ENCODE data around the gene ITGB3. TPM values are rescaled to one million over a fixed set of nuclear protein-coding genes. Genes with fewer than 3 reads are reported as not detected.

The ITGB3 gene
- total and polyA plus RNA-seq, 8 donors, result 0.09 to 2.3 (median 0.71) TPM

GRCh38 chr17:47225911-47226688 lies 27.5 kb upstream of the ITGB3 start:
- Histone ChIP-seq H3K27me3 (no peaks in the 10 kb centered on the region), H3K36me3 (no peaks in the 10 kb centered on the region), H3K27ac (peak overlapping the region in 2 of 4 donors; percentile 33 to 59), H3K4me3 (no peak overlapping the region), H3K9me3 (no peaks in the 10 kb centered on the region), H3K4me1 (peaks cover 0 to 22% (median 8%) of the 10 kb centered on the region in 3 donors)
- no peak for ATAC-seq
- intact Hi-C loops (cut with DNase I), result loop anchor here in 1 of 3 donors (5.0 kb wide), 1 partner anchor 86 kb away; no protein-coding TSS in a partner anchor
- FAIRE-seq, result no peak
- WGBS, 2 donors, result 87 to 90% methylated on average over 2 of the region's 2 CpGs
- TF ChIP-seq, protein P1, sequence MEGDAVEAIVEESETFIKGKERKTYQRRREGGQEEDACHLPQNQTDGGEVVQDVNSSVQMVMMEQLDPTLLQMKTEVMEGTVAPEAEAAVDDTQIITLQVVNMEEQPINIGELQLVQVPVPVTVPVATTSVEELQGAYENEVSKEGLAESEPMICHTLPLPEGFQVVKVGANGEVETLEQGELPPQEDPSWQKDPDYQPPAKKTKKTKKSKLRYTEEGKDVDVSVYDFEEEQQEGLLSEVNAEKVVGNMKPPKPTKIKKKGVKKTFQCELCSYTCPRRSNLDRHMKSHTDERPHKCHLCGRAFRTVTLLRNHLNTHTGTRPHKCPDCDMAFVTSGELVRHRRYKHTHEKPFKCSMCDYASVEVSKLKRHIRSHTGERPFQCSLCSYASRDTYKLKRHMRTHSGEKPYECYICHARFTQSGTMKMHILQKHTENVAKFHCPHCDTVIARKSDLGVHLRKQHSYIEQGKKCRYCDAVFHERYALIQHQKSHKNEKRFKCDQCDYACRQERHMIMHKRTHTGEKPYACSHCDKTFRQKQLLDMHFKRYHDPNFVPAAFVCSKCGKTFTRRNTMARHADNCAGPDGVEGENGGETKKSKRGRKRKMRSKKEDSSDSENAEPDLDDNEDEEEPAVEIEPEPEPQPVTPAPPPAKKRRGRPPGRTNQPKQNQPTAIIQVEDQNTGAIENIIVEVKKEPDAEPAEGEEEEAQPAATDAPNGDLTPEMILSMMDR (IDR thresholded peaks at IDR 0.05), result no peak
- no peak for DNase-seq

DNA sequence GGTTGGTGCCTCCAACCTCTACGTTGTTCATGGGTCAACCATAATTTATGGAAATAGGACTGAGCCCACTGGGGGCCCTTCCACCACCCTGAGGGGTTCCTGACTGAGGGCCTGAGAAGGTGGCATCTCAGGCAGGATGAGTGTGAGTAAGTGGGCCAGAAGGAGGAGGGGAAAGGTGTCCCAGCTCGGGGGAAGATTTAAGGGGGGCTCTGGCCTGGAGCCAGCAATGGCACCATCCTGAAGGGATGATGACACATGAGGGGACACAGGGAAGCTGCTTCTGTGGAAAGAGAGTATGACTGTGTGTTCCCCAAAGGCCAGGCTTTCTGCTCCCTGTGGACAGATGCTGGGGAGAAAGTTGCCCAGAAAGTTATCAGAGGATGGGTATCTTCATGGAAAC lies 25.8 kb upstream of the ITGB3 start:
- Histone ChIP-seq H3K9me3 (no peaks in the 10 kb centered on the region), H3K27me3 (no peaks in the 10 kb centered on the region), H3K4me1 (peaks cover 0 to 22% (median 8%) of the 10 kb centered on the region in 3 donors), H3K36me3 (no peaks in the 10 kb centered on the region), H3K4me3 (no peak overlapping the region), H3K27ac (no peak overlapping the region)
- FAIRE-seq, result no peak
- ATAC-seq, result no peak
- no peak for DNase-seq
- 45 to 63% methylated on average over 2 of the region's 2 CpGs for WGBS, 2 donors
- TF ChIP-seq, protein P1 (IDR thresholded peaks at IDR 0.05), result no peak
- intact Hi-C loops (cut with DNase I), result loop anchor here in 1 of 3 donors (5.0 kb wide), 1 partner anchor 84 kb away; no protein-coding TSS in a partner anchor

DNA sequence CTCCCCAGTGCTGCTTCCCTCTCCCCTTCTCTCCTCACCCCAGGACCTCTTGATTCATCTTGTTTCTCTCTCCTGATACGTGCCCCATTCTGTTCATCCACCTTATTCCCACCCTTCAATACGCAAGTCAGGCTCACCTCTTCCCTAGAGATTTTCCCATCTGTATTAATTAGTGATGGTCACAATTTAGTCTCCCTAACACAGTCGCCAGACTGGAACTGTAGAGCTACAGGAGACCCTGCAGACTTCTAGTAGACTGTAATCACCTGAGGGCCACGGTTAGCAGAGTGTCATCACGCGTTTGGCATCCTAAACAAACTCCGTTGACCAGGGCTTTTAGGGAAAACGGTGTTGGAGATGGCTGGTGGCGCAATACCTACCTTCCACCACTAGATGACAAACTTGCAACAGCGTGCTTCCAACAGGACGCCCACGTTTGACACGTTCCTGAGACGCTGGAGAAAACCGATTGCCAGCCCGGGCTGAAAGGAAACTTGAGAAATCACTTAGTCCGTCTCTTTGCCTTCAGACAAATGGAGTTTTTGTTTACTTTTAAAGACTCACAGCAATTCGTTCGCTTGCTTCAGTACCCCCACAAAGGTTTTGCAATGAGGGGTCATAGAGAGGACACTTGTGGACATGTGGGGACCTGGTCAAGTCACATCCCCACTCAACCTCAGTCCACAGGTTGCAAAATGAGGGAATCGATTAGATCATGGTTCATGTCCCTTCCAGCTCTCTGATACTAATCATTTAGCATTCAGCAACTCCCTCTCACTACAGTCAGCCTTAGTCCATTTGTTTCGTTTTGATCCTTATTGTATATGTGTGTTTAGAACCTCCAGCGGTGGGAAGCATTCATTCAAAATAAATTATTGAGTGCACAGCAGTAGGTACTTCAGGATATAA lies 23.8 kb upstream of the ITGB3 start:
- Histone ChIP-seq H3K27me3 (no peaks in the 10 kb centered on the region), H3K9me3 (no peaks in the 10 kb centered on the region), H3K36me3 (no peaks in the 10 kb centered on the region), H3K4me1 (peaks cover 0 to 19% (median 8%) of the 10 kb centered on the region in 3 donors), H3K27ac (no peak overlapping the region), H3K4me3 (peak overlapping the region in 1 of 4 donors; percentile 33)
- DNase-seq (peak; percentile 68 to 84 (median 74)), FAIRE-seq (no peak), ATAC-seq (peak; percentile 89 to 97 (median 94))
- TF ChIP-seq, protein P1 (IDR thresholded peaks at IDR 0.05), result peak; percentile 78 to 97 (median 91)
- intact Hi-C loops (cut with DNase I), result loop anchor here (2.0 to 10.0 kb wide), 3 partner anchors 65 to 87 kb away; no protein-coding TSS in a partner anchor
- 7 to 10% methylated on average over 22 of the region's 22 CpGs for WGBS, 2 donors

DNA sequence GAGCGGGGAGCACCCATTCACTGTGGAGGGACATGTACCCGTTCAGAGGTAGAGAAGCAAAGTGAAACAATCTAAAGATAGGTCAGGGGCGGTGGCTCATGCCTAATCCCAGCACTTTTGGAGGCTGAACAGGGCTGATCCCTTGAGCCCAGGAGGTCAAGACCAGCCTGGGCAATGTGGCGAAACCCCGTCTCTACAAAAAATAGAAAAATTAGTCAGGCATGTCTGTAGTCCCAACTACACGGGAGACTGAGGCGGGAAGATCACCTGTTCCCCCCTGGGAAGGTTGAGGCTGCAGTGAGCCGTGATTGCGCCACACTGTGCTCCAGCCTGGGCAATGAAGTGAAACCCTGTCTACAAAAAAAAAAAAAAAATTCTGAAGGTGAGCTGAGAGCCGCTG lies 22.8 kb upstream of the ITGB3 start:
- FAIRE-seq (no peak), ATAC-seq (no peak), DNase-seq (no peak)
- no peaks in the 10 kb centered on the region for H3K9me3 ChIP-seq
- H3K4me3 ChIP-seq, result no peak overlapping the region
- peaks cover 0 to 8% (median 3%) of the 10 kb centered on the region in 3 donors for H3K4me1 ChIP-seq
- H3K27me3 ChIP-seq, result no peaks in the 10 kb centered on the region
- intact Hi-C loops (cut with DNase I), result loop anchor here in 2 of 3 donors (2.0 to 10.0 kb wide), 2 partner anchors 64 to 86 kb away; no protein-coding TSS in a partner anchor
- TF ChIP-seq, protein P1 (IDR thresholded peaks at IDR 0.05), result no peak
- 65 to 76% methylated on average over 10 of the region's 10 CpGs for WGBS, 2 donors
- no peak overlapping the region for H3K27ac ChIP-seq
- no peaks in the 10 kb centered on the region for H3K36me3 ChIP-seq
